Progenitor cell of endocrine pancreas (in vitro differentiated cells): ENCODE results near the gene OSBPL9. TPM values are rescaled to one million over a fixed set of nuclear protein-coding genes. Genes with fewer than 3 reads are reported as not detected.

Experiments used
- DNase-seq: peaks from one replicate; pipeline ENCODE4 v3.0.0; 2021; ENCODE audit warnings: low spot score; ENCODE audit not compliant: unreplicated experiment
- H3K27ac Mint-ChIP-seq: 2 replicates; pipeline ENCODE4 v1.8.0; 2021; ENCODE audit warnings: mild to moderate bottlenecking, moderate library complexity, mixed read lengths
- H3K27me3 Mint-ChIP-seq: 2 replicates; pipeline ENCODE4 v1.8.0; 2021; ENCODE audit warnings: mixed read lengths
- H3K36me3 Mint-ChIP-seq: 2 replicates; pipeline ENCODE4 v1.8.0; 2022; ENCODE audit warnings: mixed read lengths; ENCODE audit not compliant: insufficient read depth
- H3K4me1 Mint-ChIP-seq: 2 replicates; pipeline ENCODE4 v1.8.0; 2021; ENCODE audit warnings: low read depth, mixed read lengths
- H3K4me3 Mint-ChIP-seq: 2 replicates; pipeline ENCODE4 v1.8.0; 2021; ENCODE audit warnings: low read depth, mild to moderate bottlenecking, moderate library complexity, mixed read lengths
- H3K9me3 Mint-ChIP-seq: 2 replicates; pipeline ENCODE4 v1.8.0; 2021; ENCODE audit warnings: low read depth, mixed read lengths
- CTCF ChIP-seq: fragments of 200-600 bp; sonication (generic); IDR thresholded peaks from one replicate; pipeline ENCODE4 v1.5.0; 2021; ENCODE audit warnings: antibody characterized with exemption, mild to moderate bottlenecking; ENCODE audit not compliant: unreplicated experiment
- total RNA-seq: library from RNA; stranded (reverse); gene quantifications from 2 replicates; pipeline ENCODE4 v1.2.1, GENCODE V29; 2021

Gene OSBPL9
- total RNA-seq, 1 donor from 2014 or later: 138 TPM

GRCh38 chr1:51570063-51570710, 46.7 kb upstream of the OSBPL9 start:
- Mint-ChIP-seq H3K27ac (no peak overlapping the region), H3K9me3 (no peaks in the 10 kb centered on the region), H3K4me1 (peaks cover 14% of the 10 kb centered on the region), H3K4me3 (no peak overlapping the region), H3K36me3 (no peaks in the 10 kb centered on the region), H3K27me3 (no peaks in the 10 kb centered on the region)
- DNase-seq: no peak
- TF ChIP-seq CTCF: no peak

GRCh38 chr1:51572365-51572764, 44.5 kb upstream of the OSBPL9 start:
- no peak for TF ChIP-seq CTCF
- no peaks in the 10 kb centered on the region for H3K27me3 Mint-ChIP-seq
- peaks cover 17% of the 10 kb centered on the region for H3K4me1 Mint-ChIP-seq
- no peaks in the 10 kb centered on the region for H3K36me3 Mint-ChIP-seq
- no peak for DNase-seq
- H3K27ac Mint-ChIP-seq: no peak overlapping the region
- H3K9me3 Mint-ChIP-seq: no peaks in the 10 kb centered on the region
- no peak overlapping the region for H3K4me3 Mint-ChIP-seq

- no peak overlapping the region for H3K4me3 Mint-ChIP-seq
- no peak overlapping the region for H3K27ac Mint-ChIP-seq
- TF ChIP-seq CTCF: no peak
- peaks cover 14% of the 10 kb centered on the region for H3K4me1 Mint-ChIP-seq
- no peaks in the 10 kb centered on the region for H3K27me3 Mint-ChIP-seq
- H3K36me3 Mint-ChIP-seq: no peaks in the 10 kb centered on the region
- no peak for DNase-seq
- H3K9me3 Mint-ChIP-seq: no peaks in the 10 kb centered on the region
Measured at GRCh38 chr1:51574796-51575195, 42.1 kb upstream of the OSBPL9 start.

- Mint-ChIP-seq H3K4me1 (peaks cover 10% of the 10 kb centered on the region), H3K27ac (no peak overlapping the region), H3K27me3 (no peaks in the 10 kb centered on the region), H3K36me3 (no peaks in the 10 kb centered on the region), H3K9me3 (no peaks in the 10 kb centered on the region), H3K4me3 (no peak overlapping the region)
- DNase-seq: no peak
- no peak for TF ChIP-seq CTCF
Measured at GRCh38 chr1:51575406-51576084, 41.3 kb upstream of the OSBPL9 start.

- Mint-ChIP-seq H3K9me3 (no peaks in the 10 kb centered on the region), H3K27me3 (no peaks in the 10 kb centered on the region), H3K4me1 (peaks cover 10% of the 10 kb centered on the region), H3K27ac (no peak overlapping the region), H3K36me3 (no peaks in the 10 kb centered on the region), H3K4me3 (no peak overlapping the region)
- DNase-seq: no peak
- no peak for TF ChIP-seq CTCF
Measured at GRCh38 chr1:51576085-51576444, 40.8 kb upstream of the OSBPL9 start.
